ENCODE data around the gene MAGI2. TPM values are rescaled to one million over a fixed set of nuclear protein-coding genes. Genes with fewer than 3 reads are reported as not detected.

The MAGI2 gene
- polyA plus RNA-seq, 1 experiment, result 0.81 TPM

DNA sequence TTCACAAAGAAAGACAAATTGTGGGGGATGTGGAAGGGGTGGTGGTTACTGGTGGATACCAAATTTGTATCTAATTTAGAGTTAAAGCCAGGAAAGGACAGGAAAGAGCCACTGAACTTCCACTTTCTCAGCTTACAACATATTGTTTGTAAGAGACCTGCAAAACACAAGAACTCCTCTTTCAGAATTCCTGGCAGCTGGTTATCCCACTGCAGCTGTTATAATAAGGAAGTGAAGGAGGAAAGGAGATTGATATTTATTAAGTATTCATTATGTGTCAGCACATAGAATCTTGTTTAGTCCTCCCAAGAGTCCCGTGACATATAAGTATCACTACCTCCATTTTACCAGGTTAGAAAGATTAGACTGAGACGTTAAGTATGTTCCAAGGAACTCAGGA, 1173.2 kb downstream of the MAGI2 start:
- POLR2A ChIA-PET, result no interaction called here
- TF ChIP-seq, protein P1, sequence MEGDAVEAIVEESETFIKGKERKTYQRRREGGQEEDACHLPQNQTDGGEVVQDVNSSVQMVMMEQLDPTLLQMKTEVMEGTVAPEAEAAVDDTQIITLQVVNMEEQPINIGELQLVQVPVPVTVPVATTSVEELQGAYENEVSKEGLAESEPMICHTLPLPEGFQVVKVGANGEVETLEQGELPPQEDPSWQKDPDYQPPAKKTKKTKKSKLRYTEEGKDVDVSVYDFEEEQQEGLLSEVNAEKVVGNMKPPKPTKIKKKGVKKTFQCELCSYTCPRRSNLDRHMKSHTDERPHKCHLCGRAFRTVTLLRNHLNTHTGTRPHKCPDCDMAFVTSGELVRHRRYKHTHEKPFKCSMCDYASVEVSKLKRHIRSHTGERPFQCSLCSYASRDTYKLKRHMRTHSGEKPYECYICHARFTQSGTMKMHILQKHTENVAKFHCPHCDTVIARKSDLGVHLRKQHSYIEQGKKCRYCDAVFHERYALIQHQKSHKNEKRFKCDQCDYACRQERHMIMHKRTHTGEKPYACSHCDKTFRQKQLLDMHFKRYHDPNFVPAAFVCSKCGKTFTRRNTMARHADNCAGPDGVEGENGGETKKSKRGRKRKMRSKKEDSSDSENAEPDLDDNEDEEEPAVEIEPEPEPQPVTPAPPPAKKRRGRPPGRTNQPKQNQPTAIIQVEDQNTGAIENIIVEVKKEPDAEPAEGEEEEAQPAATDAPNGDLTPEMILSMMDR (IDR thresholded peaks at IDR 0.05; ENCODE audit: insufficient read depth, low read depth, low read length), result no peak

DNA sequence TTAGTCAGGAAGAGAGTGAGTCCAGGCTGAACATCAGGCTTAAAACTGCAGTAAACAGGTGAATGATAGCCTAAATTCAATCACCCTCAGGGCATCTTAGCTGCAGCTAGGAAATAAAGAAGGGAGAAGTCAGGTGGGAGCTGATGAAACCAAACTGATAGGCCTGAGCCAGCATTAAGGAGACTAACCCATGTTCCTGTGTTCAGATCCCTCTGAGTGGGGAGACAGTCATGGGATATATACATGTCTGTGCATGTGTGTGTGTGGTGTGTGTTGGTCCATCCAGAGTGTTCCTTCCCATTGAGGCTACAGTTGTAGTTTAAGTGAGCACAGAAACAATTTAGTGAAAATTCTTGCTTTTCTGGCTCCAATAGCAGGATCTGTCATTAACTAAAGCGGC, 1174.0 kb downstream of the MAGI2 start:
- no peaks in the 10 kb centered on the region for H3K27me3 ChIP-seq (ENCODE audit: control insufficient read depth, insufficient read depth, low read length)
- ChIA-PET CTCF (no interaction called here), POLR2A (no interaction called here)
- TF ChIP-seq, protein P1 (IDR thresholded peaks at IDR 0.05; ENCODE audit: insufficient read depth, low read depth, low read length), result no peak
- no peaks in the 10 kb centered on the region for H3K36me3 ChIP-seq (ENCODE audit: control insufficient read depth, insufficient read depth, low read length)
- H3K4me3 ChIP-seq (ENCODE audit: low read depth, low read length), result no peak overlapping the region
- no peak for DNase-seq (ENCODE audit: low read depth)

More for the DNA sequence above, 1173.2 kb downstream of the MAGI2 start:
- CTCF ChIA-PET, result no interaction called here
- no peaks in the 10 kb centered on the region for H3K27me3 ChIP-seq (ENCODE audit: control insufficient read depth, insufficient read depth, low read length)
- H3K36me3 ChIP-seq (ENCODE audit: control insufficient read depth, insufficient read depth, low read length), result no peaks in the 10 kb centered on the region
- no peak for DNase-seq (ENCODE audit: low read depth)
- H3K4me3 ChIP-seq (ENCODE audit: low read depth, low read length), result no peak overlapping the region

GRCh38 chr7:78279032-78279431, 1174.4 kb downstream of the MAGI2 start:
- Histone ChIP-seq H3K4me3 (ENCODE audit: low read depth, low read length) (no peak overlapping the region), H3K27me3 (ENCODE audit: control insufficient read depth, insufficient read depth, low read length) (no peaks in the 10 kb centered on the region), H3K36me3 (ENCODE audit: control insufficient read depth, insufficient read depth, low read length) (no peaks in the 10 kb centered on the region)
- ChIA-PET CTCF (no interaction called here), POLR2A (no interaction called here)
- DNase-seq (ENCODE audit: low read depth), result peak; percentile 67
- TF ChIP-seq, protein P1 (IDR thresholded peaks at IDR 0.05; ENCODE audit: insufficient read depth, low read depth, low read length), result no peak

- Histone ChIP-seq H3K27me3 (ENCODE audit: control insufficient read depth, insufficient read depth, low read length) (no peaks in the 10 kb centered on the region), H3K36me3 (ENCODE audit: control insufficient read depth, insufficient read depth, low read length) (no peaks in the 10 kb centered on the region), H3K4me3 (ENCODE audit: low read depth, low read length) (no peak overlapping the region)
- CTCF ChIA-PET, result no interaction called here
- TF ChIP-seq, protein P1 (IDR thresholded peaks at IDR 0.05; ENCODE audit: insufficient read depth, low read depth, low read length), result no peak
- POLR2A ChIA-PET, result no interaction called here
- DNase-seq (ENCODE audit: low read depth), result no peak
Measured at GRCh38 chr7:78267141-78267540, 1186.3 kb downstream of the MAGI2 start.

DNA sequence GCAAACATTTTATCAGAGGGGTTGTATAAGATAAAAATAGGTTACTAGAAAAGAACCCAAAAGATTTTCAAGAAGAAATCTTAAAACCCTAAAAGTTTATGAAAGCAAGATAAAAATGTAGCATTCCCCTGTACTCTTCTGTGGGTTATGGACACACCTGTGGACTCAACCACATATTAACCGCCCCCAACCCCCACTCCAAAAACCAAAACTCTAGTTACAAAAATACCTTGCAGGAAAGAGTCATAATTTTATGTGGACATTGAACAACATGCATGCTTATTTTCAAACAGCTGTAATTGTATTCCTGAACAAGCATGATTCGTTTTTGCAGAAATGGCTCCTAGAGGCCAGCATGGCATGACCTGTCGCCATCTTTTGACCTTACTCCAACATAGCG, 1188.0 kb downstream of the MAGI2 start:
- Histone ChIP-seq H3K4me3 (ENCODE audit: low read depth, low read length) (no peak overlapping the region), H3K36me3 (ENCODE audit: control insufficient read depth, insufficient read depth, low read length) (no peaks in the 10 kb centered on the region), H3K27me3 (ENCODE audit: control insufficient read depth, insufficient read depth, low read length) (no peaks in the 10 kb centered on the region)
- ChIA-PET POLR2A (no interaction called here), CTCF (interaction anchor here (0.7 kb wide), 1 partner anchor 144 kb away, joined by 3 read pairs; no protein-coding TSS in a partner anchor)
- no peak for DNase-seq (ENCODE audit: low read depth)
- TF ChIP-seq, protein P1 (IDR thresholded peaks at IDR 0.05; ENCODE audit: insufficient read depth, low read depth, low read length), result no peak

All from BJ (cell line).